Measurements from ENCODE around the gene IAH1. TPM values are rescaled to one million over a fixed set of nuclear protein-coding genes. Genes with fewer than 3 reads are reported as not detected.

Gene IAH1
- total RNA-seq, 1 donor from 2014 or later = 45.6 TPM

DNA sequence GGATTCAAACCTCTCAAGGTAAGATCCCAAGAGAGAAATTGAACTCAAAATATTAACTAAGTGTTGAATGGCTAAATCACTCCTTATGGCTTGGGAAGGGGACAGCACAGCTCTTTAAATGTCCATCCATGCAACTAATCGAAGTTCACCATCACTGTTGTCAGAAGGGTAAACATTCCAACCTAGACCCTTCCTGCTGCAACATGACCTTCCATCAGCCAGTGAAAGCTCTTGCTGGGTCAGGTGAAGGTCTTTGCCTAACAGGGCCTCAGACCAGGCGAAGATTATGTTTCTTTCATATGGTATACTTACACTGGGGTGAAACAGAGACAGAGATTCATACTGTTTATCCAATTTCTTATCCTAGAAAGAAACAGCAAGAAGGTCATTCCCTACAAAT is 16.4 kb downstream of the IAH1 start:
- H3K79me2 ChIP-seq (ENCODE audit: low read depth) = no peaks in the 10 kb centered on the region
- H3K36me3 Mint-ChIP-seq = peaks cover 35% of the 10 kb centered on the region
- H3K27me3 Mint-ChIP-seq (ENCODE audit: insufficient read depth, low read depth) = no peaks in the 10 kb centered on the region
- no peaks in the 10 kb centered on the region for H3K4me1 Mint-ChIP-seq
- H3K9me3 Mint-ChIP-seq = no peaks in the 10 kb centered on the region
- no peak overlapping the region for H3K4me3 Mint-ChIP-seq
- no peaks in the 10 kb centered on the region for H3F3A ChIP-seq (ENCODE audit: low read depth)
- H2AFZ ChIP-seq (replicated peaks) = no peak overlapping the region
- H3K9ac ChIP-seq = no peak overlapping the region
- H3K27ac ChIP-seq = no peak overlapping the region
- peaks cover 7% of the 10 kb centered on the region for H4K20me1 ChIP-seq (ENCODE audit: low read depth)
- no peak overlapping the region for H3K27ac Mint-ChIP-seq
- H3K9me3 ChIP-seq (ENCODE audit: low read depth) = no peaks in the 10 kb centered on the region
- peaks cover 11% of the 10 kb centered on the region for H3K36me3 ChIP-seq
- H3K4me2 ChIP-seq = no peak overlapping the region
- DNase-seq (ENCODE audit: low spot score) = no peak
- no peak overlapping the region for H3K4me3 ChIP-seq
- H3K4me1 ChIP-seq = no peaks in the 10 kb centered on the region
- H3K27me3 ChIP-seq = no peaks in the 10 kb centered on the region
- TF ChIP-seq, protein P1, sequence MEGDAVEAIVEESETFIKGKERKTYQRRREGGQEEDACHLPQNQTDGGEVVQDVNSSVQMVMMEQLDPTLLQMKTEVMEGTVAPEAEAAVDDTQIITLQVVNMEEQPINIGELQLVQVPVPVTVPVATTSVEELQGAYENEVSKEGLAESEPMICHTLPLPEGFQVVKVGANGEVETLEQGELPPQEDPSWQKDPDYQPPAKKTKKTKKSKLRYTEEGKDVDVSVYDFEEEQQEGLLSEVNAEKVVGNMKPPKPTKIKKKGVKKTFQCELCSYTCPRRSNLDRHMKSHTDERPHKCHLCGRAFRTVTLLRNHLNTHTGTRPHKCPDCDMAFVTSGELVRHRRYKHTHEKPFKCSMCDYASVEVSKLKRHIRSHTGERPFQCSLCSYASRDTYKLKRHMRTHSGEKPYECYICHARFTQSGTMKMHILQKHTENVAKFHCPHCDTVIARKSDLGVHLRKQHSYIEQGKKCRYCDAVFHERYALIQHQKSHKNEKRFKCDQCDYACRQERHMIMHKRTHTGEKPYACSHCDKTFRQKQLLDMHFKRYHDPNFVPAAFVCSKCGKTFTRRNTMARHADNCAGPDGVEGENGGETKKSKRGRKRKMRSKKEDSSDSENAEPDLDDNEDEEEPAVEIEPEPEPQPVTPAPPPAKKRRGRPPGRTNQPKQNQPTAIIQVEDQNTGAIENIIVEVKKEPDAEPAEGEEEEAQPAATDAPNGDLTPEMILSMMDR (IDR thresholded peaks at IDR 0.05) = no peak
- TF ChIP-seq EZH2phosphoT487 (IDR thresholded peaks at IDR 0.05) = no peak
- no peak for TF ChIP-seq EZH2 (IDR thresholded peaks at IDR 0.05)

DNA sequence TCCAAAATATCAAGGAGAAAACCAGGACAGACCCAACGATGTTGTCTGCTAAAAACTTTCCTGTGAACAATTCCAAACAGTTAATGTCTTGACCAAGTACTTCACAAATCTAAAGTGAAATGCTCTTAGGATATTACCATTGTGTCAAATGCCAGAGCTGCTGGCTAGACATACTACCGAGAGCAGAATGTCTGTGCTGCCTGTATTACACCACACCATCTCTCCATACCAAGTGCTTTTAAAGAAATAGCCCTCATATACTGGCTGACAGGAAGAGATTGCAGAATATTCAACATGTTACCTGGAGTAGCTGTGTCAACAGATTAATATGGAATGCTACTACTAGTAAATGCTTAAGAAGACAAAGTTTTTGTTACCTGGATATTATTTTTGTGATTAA is 18.6 kb downstream of the IAH1 start:
- H3K27ac ChIP-seq = no peak overlapping the region
- H3K36me3 ChIP-seq = peaks cover 10% of the 10 kb centered on the region
- DNase-seq (ENCODE audit: low spot score) = no peak
- no peaks in the 10 kb centered on the region for H3K79me2 ChIP-seq (ENCODE audit: low read depth)
- H3K27me3 Mint-ChIP-seq (ENCODE audit: insufficient read depth, low read depth) = peaks cover 2% of the 10 kb centered on the region
- no peak overlapping the region for H2AFZ ChIP-seq (replicated peaks)
- no peaks in the 10 kb centered on the region for H3F3A ChIP-seq (ENCODE audit: low read depth)
- no peaks in the 10 kb centered on the region for H3K27me3 ChIP-seq
- no peaks in the 10 kb centered on the region for H3K9me3 ChIP-seq (ENCODE audit: low read depth)
- H3K9me3 Mint-ChIP-seq = no peaks in the 10 kb centered on the region
- no peaks in the 10 kb centered on the region for H3K4me1 ChIP-seq
- H4K20me1 ChIP-seq (ENCODE audit: low read depth) = peaks cover 6% of the 10 kb centered on the region
- H3K4me1 Mint-ChIP-seq = no peaks in the 10 kb centered on the region
- no peak overlapping the region for H3K4me3 ChIP-seq
- H3K9ac ChIP-seq = no peak overlapping the region
- TF ChIP-seq, protein P1 (IDR thresholded peaks at IDR 0.05) = no peak
- TF ChIP-seq EZH2 (IDR thresholded peaks at IDR 0.05) (no peak), EZH2phosphoT487 (IDR thresholded peaks at IDR 0.05) (no peak)
- no peak overlapping the region for H3K4me2 ChIP-seq
- no peak overlapping the region for H3K27ac Mint-ChIP-seq
- H3K36me3 Mint-ChIP-seq = peaks cover 41% of the 10 kb centered on the region
- H3K4me3 Mint-ChIP-seq = no peak overlapping the region

- Mint-ChIP-seq H3K27ac (no peak overlapping the region), H3K36me3 (peaks cover 39% of the 10 kb centered on the region), H3K9me3 (no peaks in the 10 kb centered on the region), H3K4me3 (no peak overlapping the region), H3K4me1 (no peaks in the 10 kb centered on the region), H3K27me3 (ENCODE audit: insufficient read depth, low read depth) (peaks cover 2% of the 10 kb centered on the region)
- H3K4me3 ChIP-seq = no peak overlapping the region
- TF ChIP-seq, protein P1 (IDR thresholded peaks at IDR 0.05) = no peak
- no peak for TF ChIP-seq EZH2 (IDR thresholded peaks at IDR 0.05)
- TF ChIP-seq EZH2phosphoT487 (IDR thresholded peaks at IDR 0.05) = no peak
- H4K20me1 ChIP-seq (ENCODE audit: low read depth) = peaks cover 2% of the 10 kb centered on the region
- H3K9ac ChIP-seq = no peak overlapping the region
- peaks cover 8% of the 10 kb centered on the region for H3K36me3 ChIP-seq
- no peak overlapping the region for H2AFZ ChIP-seq (replicated peaks)
- no peak overlapping the region for H3K27ac ChIP-seq
- H3K4me1 ChIP-seq = no peaks in the 10 kb centered on the region
- no peaks in the 10 kb centered on the region for H3K79me2 ChIP-seq (ENCODE audit: low read depth)
- no peak overlapping the region for H3K4me2 ChIP-seq
- DNase-seq (ENCODE audit: low spot score) = no peak
- no peaks in the 10 kb centered on the region for H3K27me3 ChIP-seq
- H3K9me3 ChIP-seq (ENCODE audit: low read depth) = no peaks in the 10 kb centered on the region
- H3F3A ChIP-seq (ENCODE audit: low read depth) = no peaks in the 10 kb centered on the region
Observed at GRCh38 chr2:9493478-9493877, 19.1 kb downstream of the IAH1 start.

Measured in neural progenitor cell (in vitro differentiated cells).